Duodenal mucosa (tissue), 2 donors: ENCODE data around the gene RHOB.
"Not testable (repeated sequence)": the region's sequence is repeated elsewhere in the genome, so short reads cannot be mapped to it uniquely, and the experiment has no call there.

Experiments used
- H3K27ac ChIP-seq: one replicate; pipeline ENCODE4 v1.7.0; 2013; ENCODE audit warnings: low read depth, low read length
- H3K27me3 ChIP-seq, 2 donors: one replicate each; pipeline ENCODE4 v1.7.0; 2013; ENCODE audit warnings: low read length in 2 of 2, control low read depth in 1 of 2; ENCODE audit not compliant: insufficient read depth in 2 of 2, control insufficient read depth in 1 of 2
- H3K36me3 ChIP-seq, 2 donors: one replicate each; pipeline ENCODE4 v1.7.0; 2013; ENCODE audit warnings: low read length in 2 of 2, control low read depth in 1 of 2; ENCODE audit not compliant: insufficient read depth in 2 of 2, control insufficient read depth in 1 of 2
- H3K4me1 ChIP-seq, 2 donors: one replicate each; pipeline ENCODE4 v1.7.0; 2013; ENCODE audit warnings: low read length in 2 of 2, control low read depth in 1 of 2; ENCODE audit not compliant: insufficient read depth in 2 of 2, control insufficient read depth in 1 of 2
- H3K4me3 ChIP-seq, 2 donors: one replicate each; pipeline ENCODE4 v1.7.0; 2013; ENCODE audit warnings: low read length in 2 of 2, low read depth in 1 of 2
- H3K9ac ChIP-seq, 2 donors: one replicate each; pipeline ENCODE4 v1.7.0; 2013; ENCODE audit warnings: low read length in 2 of 2, low read depth in 1 of 2
- H3K9me3 ChIP-seq, 2 donors: one replicate each; pipeline ENCODE4 v1.7.0; 2013; ENCODE audit warnings: low read length in 2 of 2, control low read depth in 1 of 2; ENCODE audit not compliant: control insufficient read depth in 1 of 2

RHOB gene

GRCh38 chr2:20410556-20411277 is 36.2 kb upstream of the RHOB start:
- Histone ChIP-seq H3K27ac (no peak overlapping the region), H3K36me3 (no peaks in the 10 kb centered on the region), H3K4me1 (no peaks in the 10 kb centered on the region), H3K9ac (no peak overlapping the region), H3K27me3 (no peaks in the 10 kb centered on the region), H3K9me3 (peaks cover 9 to 13% of the 10 kb centered on the region in 2 donors), H3K4me3 (no peak overlapping the region)

GRCh38 chr2:20411361-20411894 is 35.4 kb upstream of the RHOB start:
- H3K27ac ChIP-seq = no peak overlapping the region
- no peak overlapping the region for H3K9ac ChIP-seq
- H3K4me1 ChIP-seq = no peaks in the 10 kb centered on the region
- H3K4me3 ChIP-seq = no peak overlapping the region
- H3K9me3 ChIP-seq = peaks cover 9 to 13% of the 10 kb centered on the region in 2 donors
- H3K27me3 ChIP-seq = no peaks in the 10 kb centered on the region
- H3K36me3 ChIP-seq = no peaks in the 10 kb centered on the region

DNA sequence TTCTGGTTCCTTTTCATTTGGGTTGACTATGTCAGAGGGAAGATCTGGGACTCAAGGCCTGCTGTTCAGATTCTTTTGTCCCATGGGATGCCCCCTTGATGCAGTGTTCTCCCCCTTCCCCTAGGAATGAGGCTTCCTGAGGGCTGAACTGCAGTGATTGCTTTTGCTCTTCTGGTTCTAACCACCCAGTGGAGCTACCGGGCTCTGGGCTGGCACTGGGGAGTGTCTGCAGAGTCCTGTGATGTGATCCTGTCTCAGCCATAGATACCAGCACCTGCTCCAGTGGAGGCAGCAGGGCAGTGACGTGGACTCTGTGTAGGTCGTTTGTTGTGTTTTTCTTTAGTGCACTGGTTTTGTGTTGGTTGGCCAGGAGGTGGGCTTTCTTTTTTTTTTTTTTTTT is 32.1 kb upstream of the RHOB start:
- peaks cover 2 to 5% of the 10 kb centered on the region in 2 donors for H3K4me1 ChIP-seq
- H3K27me3 ChIP-seq = no peaks in the 10 kb centered on the region

GRCh38 chr2:20415511-20415918 is 31.4 kb upstream of the RHOB start:
- Histone ChIP-seq H3K27ac (no peak overlapping the region), H3K9me3 (no peaks in the 10 kb centered on the region), H3K4me1 (peaks cover 3 to 5% of the 10 kb centered on the region in 2 donors), H3K36me3 (no peaks in the 10 kb centered on the region), H3K27me3 (no peaks in the 10 kb centered on the region), H3K9ac (no peak overlapping the region), H3K4me3 (no peak overlapping the region)

More for the DNA sequence above, 32.1 kb upstream of the RHOB start:
- Histone ChIP-seq H3K9ac (no peak overlapping the region), H3K27ac (no peak overlapping the region), H3K36me3 (no peaks in the 10 kb centered on the region), H3K4me3 (no peak overlapping the region), H3K9me3 (peaks cover 4% of the 10 kb centered on the region in 2 donors)

- H3K9me3 ChIP-seq = no peaks in the 10 kb centered on the region
- peaks cover 5 to 7% of the 10 kb centered on the region in 2 donors for H3K4me1 ChIP-seq
These were observed 30.2 kb upstream of the RHOB start for GRCh38 chr2:20416723-20417122.

GRCh38 chr2:20417230-20417821 is 29.5 kb upstream of the RHOB start:
- not testable (repeated sequence) for H3K4me3 ChIP-seq

More at GRCh38 chr2:20416723-20417122, 30.2 kb upstream of the RHOB start:
- H3K27ac ChIP-seq = no peak overlapping the region
- H3K4me3 ChIP-seq = no peak overlapping the region
- no peak overlapping the region for H3K9ac ChIP-seq
- no peaks in the 10 kb centered on the region for H3K27me3 ChIP-seq
- no peaks in the 10 kb centered on the region for H3K36me3 ChIP-seq

GRCh38 chr2:20418519-20418918 is 28.4 kb upstream of the RHOB start:
- Histone ChIP-seq H3K4me3 (no peak overlapping the region), H3K9ac (no peak overlapping the region), H3K9me3 (no peaks in the 10 kb centered on the region), H3K27ac (no peak overlapping the region), H3K27me3 (no peaks in the 10 kb centered on the region), H3K4me1 (peaks cover 14 to 16% of the 10 kb centered on the region in 2 donors), H3K36me3 (no peaks in the 10 kb centered on the region)

More at GRCh38 chr2:20417230-20417821, 29.5 kb upstream of the RHOB start:
- H3K9ac ChIP-seq, H3K27ac ChIP-seq, H3K36me3 ChIP-seq, H3K9me3 ChIP-seq, H3K27me3 ChIP-seq: not testable (repeated sequence)
- H3K4me1 ChIP-seq = peaks cover 5 to 10% of the 10 kb centered on the region in 2 donors

GRCh38 chr2:20419007-20419576 is 27.8 kb upstream of the RHOB start:
- H3K9me3 ChIP-seq = no peaks in the 10 kb centered on the region
- no peak overlapping the region for H3K4me3 ChIP-seq
- H3K27me3 ChIP-seq = no peaks in the 10 kb centered on the region
- H3K9ac ChIP-seq = peak overlapping the region in 1 of 2 donors; percentile 11
- H3K27ac ChIP-seq = no peak overlapping the region
- H3K4me1 ChIP-seq = peaks cover 17 to 19% of the 10 kb centered on the region in 2 donors
- H3K36me3 ChIP-seq = no peaks in the 10 kb centered on the region

DNA sequence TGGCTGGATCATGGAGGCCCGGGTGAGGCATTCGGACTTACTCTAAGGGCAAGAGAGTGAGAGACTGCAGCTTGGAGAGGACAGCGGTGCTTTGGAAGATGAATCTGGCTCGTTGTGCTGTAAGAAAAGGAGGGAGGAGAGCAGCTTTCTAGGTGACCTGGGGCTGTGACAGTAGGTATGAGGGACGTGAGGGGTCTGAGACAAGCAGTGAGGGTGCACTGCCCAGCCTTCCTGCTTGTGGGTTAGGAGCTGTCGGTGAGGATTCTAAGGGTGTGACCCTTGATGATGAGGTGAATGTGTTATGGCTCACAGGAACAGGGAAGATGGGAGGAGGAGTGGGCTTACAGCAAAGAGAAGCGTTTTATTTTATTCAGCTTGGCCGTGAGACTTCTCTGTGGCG is 27.1 kb upstream of the RHOB start:
- H3K9ac ChIP-seq = no peak overlapping the region
- H3K27ac ChIP-seq = no peak overlapping the region
- H3K4me3 ChIP-seq = no peak overlapping the region
- peaks cover 23 to 25% of the 10 kb centered on the region in 2 donors for H3K4me1 ChIP-seq
- H3K9me3 ChIP-seq = no peaks in the 10 kb centered on the region
- H3K27me3 ChIP-seq = no peaks in the 10 kb centered on the region
- no peaks in the 10 kb centered on the region for H3K36me3 ChIP-seq

- no peak overlapping the region for H3K9ac ChIP-seq
- H3K9me3 ChIP-seq = no peaks in the 10 kb centered on the region
- no peaks in the 10 kb centered on the region for H3K27me3 ChIP-seq
- H3K4me1 ChIP-seq = peaks cover 31 to 33% of the 10 kb centered on the region in 2 donors
- no peaks in the 10 kb centered on the region for H3K36me3 ChIP-seq
- H3K27ac ChIP-seq = no peak overlapping the region
- H3K4me3 ChIP-seq = no peak overlapping the region
These were observed 25.4 kb upstream of the RHOB start for GRCh38 chr2:20421336-20421987.
